ENCODE results near the gene MYCN.
"Not testable (repeated sequence)": the region's sequence is repeated elsewhere in the genome, so short reads cannot be mapped to it uniquely, and the experiment has no call there.

MYCN gene

GRCh38 chr2:15908371-15908770 lies 32.0 kb upstream of the MYCN start:
- no peak for DNase-seq

GRCh38 chr2:15909157-15909556 lies 31.2 kb upstream of the MYCN start:
- no peak for DNase-seq

- DNase-seq: no peak
These were observed 30.6 kb upstream of the MYCN start for GRCh38 chr2:15909736-15910135.

GRCh38 chr2:15911270-15911669 lies 29.1 kb upstream of the MYCN start:
- not testable (repeated sequence) for DNase-seq

GRCh38 chr2:15911686-15912085 lies 28.7 kb upstream of the MYCN start:
- DNase-seq: no peak

GRCh38 chr2:15912203-15912602 lies 28.1 kb upstream of the MYCN start:
- no peak for DNase-seq

- no peak for DNase-seq
These were observed 27.2 kb upstream of the MYCN start for GRCh38 chr2:15913146-15913545.

- no peak for DNase-seq
These were observed 25.6 kb upstream of the MYCN start for GRCh38 chr2:15914596-15915385.

GRCh38 chr2:15915546-15915945 lies 24.8 kb upstream of the MYCN start:
- DNase-seq: not testable (repeated sequence)

GRCh38 chr2:15916336-15916735 lies 24.0 kb upstream of the MYCN start:
- DNase-seq: no peak

GRCh38 chr2:15918761-15919356 lies 21.5 kb upstream of the MYCN start:
- no peak for DNase-seq

- no peak for DNase-seq
These were observed 20.5 kb upstream of the MYCN start for GRCh38 chr2:15919716-15920434.

GRCh38 chr2:15920696-15921095 lies 19.7 kb upstream of the MYCN start:
- no peak for DNase-seq

GRCh38 chr2:15923597-15923996 lies 16.8 kb upstream of the MYCN start:
- DNase-seq: no peak

- no peak for DNase-seq
These were observed 14.5 kb upstream of the MYCN start for GRCh38 chr2:15925819-15926218.

GRCh38 chr2:15926252-15926651 lies 14.1 kb upstream of the MYCN start:
- no peak for DNase-seq

GRCh38 chr2:15927551-15928218 lies 12.7 kb upstream of the MYCN start:
- DNase-seq: no peak

- DNase-seq: not testable (repeated sequence)
These were observed 11.3 kb upstream of the MYCN start for GRCh38 chr2:15929008-15929407.

- no peak for DNase-seq
These were observed 10.5 kb upstream of the MYCN start for GRCh38 chr2:15929861-15930260.

- DNase-seq: no peak
These were observed 9.6 kb upstream of the MYCN start for GRCh38 chr2:15930589-15931318.

- DNase-seq: no peak
These were observed 8.9 kb upstream of the MYCN start for GRCh38 chr2:15931319-15931890.

GRCh38 chr2:15931950-15932349 lies 8.4 kb upstream of the MYCN start:
- DNase-seq: no peak
